ENCODE measurements around the gene TANGO6.
A peak's percentile ranks its signal among the peaks of the same experiment; 100 is the strongest.

TANGO6 gene

DNA sequence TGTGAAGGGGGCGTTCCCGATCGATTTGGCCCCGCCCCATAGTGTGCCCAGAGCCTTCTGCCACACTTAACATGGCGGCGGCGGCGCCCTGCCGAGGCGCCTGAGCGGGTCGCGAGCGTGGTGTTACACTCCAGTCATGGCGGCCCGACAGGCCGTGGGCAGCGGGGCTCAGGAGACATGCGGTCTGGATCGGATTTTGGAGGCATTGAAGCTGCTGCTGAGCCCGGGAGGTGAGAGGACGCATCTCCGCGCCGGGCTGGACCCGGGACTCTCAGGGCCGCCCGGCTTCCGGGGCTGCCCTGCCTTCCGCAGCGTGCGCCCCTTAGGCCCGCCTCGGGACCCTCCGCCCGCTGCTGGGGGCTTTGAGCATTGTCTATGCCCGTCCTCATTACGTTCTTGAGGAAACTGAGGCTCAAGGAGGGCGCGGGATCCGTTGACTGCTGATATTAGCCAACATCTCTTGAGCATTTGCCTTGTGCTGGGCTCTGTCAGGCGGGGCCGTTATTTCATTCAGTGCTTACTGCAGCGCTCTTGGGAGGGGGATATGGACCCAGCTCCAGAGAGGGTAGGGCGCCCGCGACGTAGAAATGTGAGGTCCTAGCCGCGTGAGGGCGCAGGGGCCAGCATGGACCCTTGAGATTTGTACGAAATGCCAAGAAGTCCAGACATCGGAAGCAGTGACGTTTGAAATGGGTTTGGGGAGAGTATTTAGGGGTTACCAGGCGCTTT, at the start of gene TANGO6:
TANGO6 (plus strand) TSS at position 50 of the 729 bp plus-strand sequence; CDS start at position 137, 87 bp downstream.
- H3K4me3 ChIP-seq (ENCODE audit: low read length), result peak within 1 kb of the TSS; percentile 87
- peak; percentile 74 for DNase-seq (ENCODE audit: low read depth)
- TF ChIP-seq, protein P1, sequence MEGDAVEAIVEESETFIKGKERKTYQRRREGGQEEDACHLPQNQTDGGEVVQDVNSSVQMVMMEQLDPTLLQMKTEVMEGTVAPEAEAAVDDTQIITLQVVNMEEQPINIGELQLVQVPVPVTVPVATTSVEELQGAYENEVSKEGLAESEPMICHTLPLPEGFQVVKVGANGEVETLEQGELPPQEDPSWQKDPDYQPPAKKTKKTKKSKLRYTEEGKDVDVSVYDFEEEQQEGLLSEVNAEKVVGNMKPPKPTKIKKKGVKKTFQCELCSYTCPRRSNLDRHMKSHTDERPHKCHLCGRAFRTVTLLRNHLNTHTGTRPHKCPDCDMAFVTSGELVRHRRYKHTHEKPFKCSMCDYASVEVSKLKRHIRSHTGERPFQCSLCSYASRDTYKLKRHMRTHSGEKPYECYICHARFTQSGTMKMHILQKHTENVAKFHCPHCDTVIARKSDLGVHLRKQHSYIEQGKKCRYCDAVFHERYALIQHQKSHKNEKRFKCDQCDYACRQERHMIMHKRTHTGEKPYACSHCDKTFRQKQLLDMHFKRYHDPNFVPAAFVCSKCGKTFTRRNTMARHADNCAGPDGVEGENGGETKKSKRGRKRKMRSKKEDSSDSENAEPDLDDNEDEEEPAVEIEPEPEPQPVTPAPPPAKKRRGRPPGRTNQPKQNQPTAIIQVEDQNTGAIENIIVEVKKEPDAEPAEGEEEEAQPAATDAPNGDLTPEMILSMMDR (conservative IDR thresholded peaks at IDR 0.05; ENCODE audit: low read length), result peak; percentile 33

DNA sequence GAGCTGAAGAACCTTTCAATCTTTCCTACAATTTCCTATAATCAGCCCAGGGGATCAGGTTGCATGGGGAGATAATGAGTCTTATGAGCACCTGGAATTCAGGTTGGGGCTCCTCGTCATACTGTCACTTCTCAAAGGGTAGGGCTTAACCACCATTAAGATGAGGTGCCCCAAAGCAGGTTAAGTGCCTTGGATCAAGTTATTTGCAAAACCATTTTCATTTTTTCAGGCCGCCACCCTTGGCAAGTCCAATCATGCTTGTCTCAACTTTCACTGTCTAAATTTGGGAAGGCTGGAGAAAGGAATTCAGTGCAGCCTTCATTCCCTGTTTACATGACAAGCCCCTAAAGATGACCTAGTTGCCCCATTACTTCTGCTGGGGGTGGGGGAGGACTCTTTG, 44.9 kb upstream of the TANGO6 start:
- TF ChIP-seq, protein P1 (conservative IDR thresholded peaks at IDR 0.05; ENCODE audit: low read length), result no peak
- H3K4me3 ChIP-seq (ENCODE audit: low read length), result no peak overlapping the region
- DNase-seq (ENCODE audit: low read depth), result no peak

DNA sequence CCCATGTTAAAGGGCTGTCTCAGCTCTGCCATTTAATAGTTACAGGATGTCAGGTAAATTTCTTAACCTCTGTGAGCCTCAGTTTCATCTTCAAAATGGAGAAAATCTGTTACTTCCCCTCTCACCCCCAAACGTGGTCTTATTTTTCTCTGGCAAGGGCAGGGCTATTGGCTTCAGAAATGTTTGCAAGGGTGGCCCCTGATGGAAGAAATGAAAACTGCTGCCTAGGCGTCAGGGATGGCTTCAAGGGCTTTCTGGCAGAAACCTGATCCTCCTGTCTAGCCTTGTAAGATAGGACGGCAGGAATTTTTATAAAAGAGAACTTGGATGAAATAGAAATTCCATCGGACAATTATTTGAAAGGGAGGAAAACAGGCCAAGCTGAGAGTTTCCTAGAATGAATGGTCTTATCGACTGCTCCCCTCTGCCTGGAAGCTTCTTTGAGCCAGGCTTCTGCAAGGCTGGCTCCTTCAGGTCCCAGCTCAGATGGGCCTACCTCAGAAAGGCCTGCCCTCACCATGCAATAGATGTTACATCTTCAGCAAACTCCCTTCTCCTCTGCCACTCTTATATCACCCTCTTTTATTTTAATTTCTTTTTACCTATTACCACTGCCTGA, 43.0 kb upstream of the TANGO6 start:
- TF ChIP-seq, protein P1 (conservative IDR thresholded peaks at IDR 0.05; ENCODE audit: low read length), result peak; percentile 86
- peak; percentile 81 for DNase-seq (ENCODE audit: low read depth)
- no peak overlapping the region for H3K4me3 ChIP-seq (ENCODE audit: low read length)

DNA sequence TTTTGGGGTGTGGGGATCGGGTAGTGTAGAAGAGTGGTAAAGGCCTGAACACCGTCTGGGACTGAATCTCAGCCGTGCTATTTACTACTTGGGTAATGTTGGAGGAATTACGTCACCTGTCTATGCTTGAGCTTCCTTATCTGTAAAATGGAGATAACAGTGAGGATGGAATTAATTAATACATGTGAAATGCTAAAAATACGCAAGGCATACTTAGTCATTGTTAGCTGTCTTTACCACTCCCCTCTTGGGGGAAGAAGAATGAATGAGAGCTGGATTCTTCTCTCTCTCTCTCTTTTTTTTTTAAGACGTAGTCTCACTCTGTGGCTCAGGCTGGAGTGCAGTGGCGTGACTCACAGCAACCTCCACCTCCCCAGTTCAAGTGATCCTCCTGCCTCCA, 41.1 kb upstream of the TANGO6 start:
- TF ChIP-seq, protein P1 (conservative IDR thresholded peaks at IDR 0.05; ENCODE audit: low read length), result no peak
- H3K4me3 ChIP-seq (ENCODE audit: low read length), result no peak overlapping the region
- DNase-seq (ENCODE audit: low read depth), result peak; percentile 62

DNA sequence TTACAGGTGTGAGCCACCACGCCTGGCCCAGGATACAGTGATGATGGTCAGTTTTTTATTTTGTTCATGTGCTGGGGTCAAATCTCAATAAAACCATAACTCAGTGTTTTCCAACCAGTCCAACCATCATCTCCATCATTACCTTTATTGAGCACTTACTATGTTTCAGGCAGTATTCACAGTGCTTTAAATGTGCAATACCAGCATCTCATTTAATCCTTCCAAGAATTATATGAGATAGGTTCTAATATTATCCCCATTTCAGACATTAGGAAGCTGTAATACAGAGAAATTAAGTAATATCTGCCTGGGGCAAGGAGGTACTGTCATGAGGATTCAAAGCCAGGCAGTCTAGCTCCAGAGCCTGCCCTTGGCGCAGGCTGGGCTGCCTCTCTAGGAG, 36.9 kb upstream of the TANGO6 start:
- no peak for DNase-seq (ENCODE audit: low read depth)
- TF ChIP-seq, protein P1 (conservative IDR thresholded peaks at IDR 0.05; ENCODE audit: low read length), result no peak
- no peak overlapping the region for H3K4me3 ChIP-seq (ENCODE audit: low read length)

DNA sequence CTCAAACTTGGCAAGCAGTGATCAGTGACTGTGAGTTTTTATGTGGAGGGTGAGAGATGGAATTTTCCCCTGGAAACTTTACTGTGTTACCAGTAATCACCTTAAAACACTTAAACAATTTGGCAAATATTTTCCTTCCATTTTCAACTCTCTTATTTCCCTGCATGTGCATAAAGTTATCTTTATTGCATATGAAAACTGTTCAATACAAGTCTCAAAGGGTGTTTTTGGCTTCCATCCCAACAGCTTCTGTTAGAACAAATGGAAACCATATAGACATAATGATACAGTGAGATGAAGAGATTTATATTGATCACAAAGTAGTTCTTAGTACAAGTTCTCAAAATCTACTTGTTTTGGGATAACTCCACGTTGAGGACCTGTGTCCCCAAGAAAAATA, 36.4 kb upstream of the TANGO6 start:
- no peak for DNase-seq (ENCODE audit: low read depth)
- H3K4me3 ChIP-seq (ENCODE audit: low read length), result no peak overlapping the region
- TF ChIP-seq, protein P1 (conservative IDR thresholded peaks at IDR 0.05; ENCODE audit: low read length), result no peak

DNA sequence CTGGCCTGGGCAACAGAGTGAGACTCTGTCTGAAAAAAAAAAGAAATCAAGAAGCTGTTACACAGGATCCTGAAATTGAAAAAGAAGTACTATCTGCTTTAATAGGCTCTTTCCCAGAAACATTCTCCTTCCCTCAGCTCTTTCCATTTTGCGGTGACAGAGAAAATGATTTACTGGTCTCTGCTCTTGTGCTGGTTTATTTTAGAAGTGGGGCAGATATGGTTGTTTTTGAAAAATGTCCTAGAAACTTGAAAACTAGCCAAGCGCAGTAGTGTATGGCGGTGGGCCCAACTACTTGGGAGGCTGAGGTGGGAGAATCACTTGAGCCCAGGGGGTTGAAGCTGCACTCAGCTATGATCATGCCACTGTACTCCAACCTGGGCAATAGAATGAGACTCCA, 28.8 kb upstream of the TANGO6 start:
- H3K4me3 ChIP-seq (ENCODE audit: low read length), result no peak overlapping the region
- TF ChIP-seq, protein P1 (conservative IDR thresholded peaks at IDR 0.05; ENCODE audit: low read length), result no peak
- no peak for DNase-seq (ENCODE audit: low read depth)
